Endothelial cell of umbilical vein (primary cell): ENCODE results near the gene OLFML2B.

ENCODE experiments used
- EZH2 ChIP-seq: IDR thresholded peaks from 2 replicates; pipeline ENCODE4 v1.6.1; 2012; ENCODE audit warnings: borderline replicate concordance, low read depth, mild to moderate bottlenecking, moderate library complexity, low read length, inconsistent platforms; ENCODE audit not compliant: severe bottlenecking
- POLR2A ChIP-seq: IDR thresholded peaks from 2 replicates; pipeline ENCODE4 v1.6.1; 2012; ENCODE audit warnings: low read depth, mild to moderate bottlenecking, control low read depth, low read length
- POLR2AphosphoS5 ChIP-seq: IDR thresholded peaks from 2 replicates; pipeline ENCODE4 v1.6.1; 2012; ENCODE audit warnings: low read depth, mild to moderate bottlenecking, control low read depth, low read length, moderate library complexity; ENCODE audit not compliant: insufficient read depth
- TF ChIP-seq, protein P1 (sequence below), 2 donors: IDR thresholded peaks; 1 replicate in 1 of 2; 2 replicates in 1 of 2; pipeline ENCODE4 v1.5.1; 2011; ENCODE audit warnings: low read length in 2 of 2, mild to moderate bottlenecking in 2 of 2, moderate library complexity in 2 of 2, control low read depth in 1 of 2, inconsistent platforms in 1 of 2, low read depth in 1 of 2; ENCODE audit not compliant: insufficient read depth in 1 of 2; ENCODE audit errors: extremely low read depth in 1 of 2

DNA sequence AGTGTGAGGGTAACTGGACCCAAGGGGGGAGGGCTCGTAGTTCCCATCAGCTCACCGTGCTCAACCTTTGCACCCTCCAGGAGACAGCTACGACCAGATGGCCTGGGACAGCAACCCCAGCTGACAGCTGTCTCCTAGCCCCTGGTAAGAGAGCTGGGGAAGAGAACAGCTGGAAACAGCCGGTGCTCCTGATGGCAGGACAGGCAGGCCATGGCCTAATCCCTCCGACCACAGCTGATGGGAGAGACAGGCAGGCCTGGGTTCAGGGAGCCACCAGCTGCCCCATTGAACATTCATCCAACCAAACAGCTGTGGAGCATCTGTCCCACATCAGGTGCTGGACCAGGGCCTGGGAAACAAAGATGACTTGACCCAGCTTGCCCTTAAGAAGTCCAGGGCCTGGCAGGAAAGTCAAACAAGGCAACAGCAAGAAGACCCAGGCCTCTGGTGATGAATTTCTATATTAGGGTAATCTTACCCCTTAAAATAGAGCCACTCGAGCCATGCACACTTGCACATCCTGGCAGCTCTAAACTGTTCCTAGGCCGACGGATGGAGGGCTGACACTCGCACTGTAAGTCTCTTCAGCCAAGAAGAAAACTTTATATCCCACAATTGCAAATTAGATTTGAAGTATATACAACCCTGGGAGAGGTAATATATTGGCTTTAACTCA lies 12.2 kb downstream of the OLFML2B start:
- TF ChIP-seq EZH2: no peak
- TF ChIP-seq, protein P1, sequence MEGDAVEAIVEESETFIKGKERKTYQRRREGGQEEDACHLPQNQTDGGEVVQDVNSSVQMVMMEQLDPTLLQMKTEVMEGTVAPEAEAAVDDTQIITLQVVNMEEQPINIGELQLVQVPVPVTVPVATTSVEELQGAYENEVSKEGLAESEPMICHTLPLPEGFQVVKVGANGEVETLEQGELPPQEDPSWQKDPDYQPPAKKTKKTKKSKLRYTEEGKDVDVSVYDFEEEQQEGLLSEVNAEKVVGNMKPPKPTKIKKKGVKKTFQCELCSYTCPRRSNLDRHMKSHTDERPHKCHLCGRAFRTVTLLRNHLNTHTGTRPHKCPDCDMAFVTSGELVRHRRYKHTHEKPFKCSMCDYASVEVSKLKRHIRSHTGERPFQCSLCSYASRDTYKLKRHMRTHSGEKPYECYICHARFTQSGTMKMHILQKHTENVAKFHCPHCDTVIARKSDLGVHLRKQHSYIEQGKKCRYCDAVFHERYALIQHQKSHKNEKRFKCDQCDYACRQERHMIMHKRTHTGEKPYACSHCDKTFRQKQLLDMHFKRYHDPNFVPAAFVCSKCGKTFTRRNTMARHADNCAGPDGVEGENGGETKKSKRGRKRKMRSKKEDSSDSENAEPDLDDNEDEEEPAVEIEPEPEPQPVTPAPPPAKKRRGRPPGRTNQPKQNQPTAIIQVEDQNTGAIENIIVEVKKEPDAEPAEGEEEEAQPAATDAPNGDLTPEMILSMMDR (IDR thresholded peaks at IDR 0.05; ENCODE audit: extremely low read depth in 1 of 2, insufficient read depth in 1 of 2, low read depth in 1 of 2, low read length in 2 of 2): no peak
- TF ChIP-seq POLR2A: no peak
- TF ChIP-seq POLR2AphosphoS5: no peak
